ENCODE data around the gene EDEM1. TPM values are rescaled to one million over a fixed set of nuclear protein-coding genes. Genes with fewer than 3 reads are reported as not detected.

Gene EDEM1
- total and polyA plus RNA-seq, 9 donors = 11.5 to 43.4 (median 27.2) TPM

- no peak for TF ChIP-seq POLR2A (IDR thresholded peaks at IDR 0.05)
- TF ChIP-seq EP300 (IDR thresholded peaks at IDR 0.05) = no peak
- TF ChIP-seq, protein P1, sequence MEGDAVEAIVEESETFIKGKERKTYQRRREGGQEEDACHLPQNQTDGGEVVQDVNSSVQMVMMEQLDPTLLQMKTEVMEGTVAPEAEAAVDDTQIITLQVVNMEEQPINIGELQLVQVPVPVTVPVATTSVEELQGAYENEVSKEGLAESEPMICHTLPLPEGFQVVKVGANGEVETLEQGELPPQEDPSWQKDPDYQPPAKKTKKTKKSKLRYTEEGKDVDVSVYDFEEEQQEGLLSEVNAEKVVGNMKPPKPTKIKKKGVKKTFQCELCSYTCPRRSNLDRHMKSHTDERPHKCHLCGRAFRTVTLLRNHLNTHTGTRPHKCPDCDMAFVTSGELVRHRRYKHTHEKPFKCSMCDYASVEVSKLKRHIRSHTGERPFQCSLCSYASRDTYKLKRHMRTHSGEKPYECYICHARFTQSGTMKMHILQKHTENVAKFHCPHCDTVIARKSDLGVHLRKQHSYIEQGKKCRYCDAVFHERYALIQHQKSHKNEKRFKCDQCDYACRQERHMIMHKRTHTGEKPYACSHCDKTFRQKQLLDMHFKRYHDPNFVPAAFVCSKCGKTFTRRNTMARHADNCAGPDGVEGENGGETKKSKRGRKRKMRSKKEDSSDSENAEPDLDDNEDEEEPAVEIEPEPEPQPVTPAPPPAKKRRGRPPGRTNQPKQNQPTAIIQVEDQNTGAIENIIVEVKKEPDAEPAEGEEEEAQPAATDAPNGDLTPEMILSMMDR (IDR thresholded peaks at IDR 0.05) = no peak
- intact Hi-C loops (cut with DNase I) = no loop called here
- 16 to 35% (median 17%) methylated on average over 6 of the region's 6 CpGs for WGBS, 3 donors
Observed at GRCh38 chr3:5227812-5228211, 40.3 kb downstream of the EDEM1 start.

GRCh38 chr3:5229414-5229813 is 41.9 kb downstream of the EDEM1 start:
- Histone ChIP-seq H3K4me1 (ENCODE audit: insufficient read depth) (no peaks in the 10 kb centered on the region), H3K27me3 (no peaks in the 10 kb centered on the region), H3K36me3 (no peaks in the 10 kb centered on the region), H3K4me3 (no peak overlapping the region), H3K9me3 (no peaks in the 10 kb centered on the region), H3K27ac (no peak overlapping the region)
- DNase-seq = no peak
- TF ChIP-seq, protein P1 (IDR thresholded peaks at IDR 0.05) = no peak
- no peak for TF ChIP-seq POLR2A (IDR thresholded peaks at IDR 0.05)
- no peak for TF ChIP-seq EP300 (IDR thresholded peaks at IDR 0.05)
- intact Hi-C loops (cut with DNase I) = no loop called here
- WGBS, 3 donors = 62 to 76% (median 67%) methylated on average over 2 of the region's 2 CpGs

More at GRCh38 chr3:5227812-5228211, 40.3 kb downstream of the EDEM1 start:
- Histone ChIP-seq H3K27me3 (no peaks in the 10 kb centered on the region), H3K4me1 (ENCODE audit: insufficient read depth) (no peaks in the 10 kb centered on the region), H3K4me3 (no peak overlapping the region), H3K36me3 (no peaks in the 10 kb centered on the region), H3K27ac (no peak overlapping the region), H3K9me3 (no peaks in the 10 kb centered on the region)
- no peak for DNase-seq

DNA sequence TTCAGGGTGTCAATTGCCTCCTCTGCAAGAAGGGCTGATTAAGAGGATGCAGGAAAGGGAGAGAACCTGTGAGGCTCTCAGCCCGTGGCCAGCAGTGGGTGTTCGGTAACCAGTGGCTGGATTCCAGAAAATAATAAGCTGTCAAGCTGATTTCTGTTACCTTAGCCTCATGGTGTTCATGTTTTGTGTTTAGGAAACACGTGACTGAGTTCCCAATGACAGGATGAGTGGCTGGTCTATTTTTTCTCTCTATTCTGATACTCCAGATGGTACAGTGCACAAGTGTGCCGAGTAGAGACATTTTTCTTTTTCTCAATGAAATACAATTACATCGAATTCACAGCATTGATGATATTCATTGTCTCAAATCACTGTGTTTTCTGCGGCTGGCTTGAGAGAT is 43.6 kb downstream of the EDEM1 start:
- no peaks in the 10 kb centered on the region for H3K36me3 ChIP-seq
- H3K4me1 ChIP-seq (ENCODE audit: insufficient read depth) = no peaks in the 10 kb centered on the region
- no peaks in the 10 kb centered on the region for H3K27me3 ChIP-seq
- intact Hi-C loops (cut with DNase I) = no loop called here
- no peaks in the 10 kb centered on the region for H3K9me3 ChIP-seq
- no peak for DNase-seq
- TF ChIP-seq POLR2A (IDR thresholded peaks at IDR 0.05) (no peak), EP300 (IDR thresholded peaks at IDR 0.05) (no peak)
- TF ChIP-seq, protein P1 (IDR thresholded peaks at IDR 0.05) = no peak
- no peak overlapping the region for H3K27ac ChIP-seq
- no peak overlapping the region for H3K4me3 ChIP-seq
- WGBS, 3 donors = 37 to 50% (median 46%) methylated on average over 6 of the region's 6 CpGs

DNA sequence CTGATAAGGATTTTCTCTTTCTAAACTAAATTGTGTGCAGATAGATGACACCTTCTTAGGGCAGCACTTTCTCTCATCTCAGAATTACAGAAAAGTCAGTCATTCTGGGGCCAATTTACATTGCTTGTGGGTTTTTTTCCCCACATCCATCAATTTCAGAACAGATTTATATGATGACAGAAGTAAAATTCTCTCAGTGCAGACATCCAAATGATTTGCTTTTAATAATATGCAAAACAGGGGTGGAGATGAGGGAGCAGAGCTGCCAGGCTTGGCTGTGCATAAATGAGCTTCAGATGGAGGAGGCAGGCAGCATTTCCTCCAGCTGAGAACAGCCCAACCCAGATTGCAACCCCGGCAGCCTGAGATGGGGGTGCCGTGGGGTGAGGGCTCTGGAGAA is 44.0 kb downstream of the EDEM1 start:
- TF ChIP-seq, protein P1 (IDR thresholded peaks at IDR 0.05) = no peak
- no peak for TF ChIP-seq EP300 (IDR thresholded peaks at IDR 0.05)
- no peak for TF ChIP-seq POLR2A (IDR thresholded peaks at IDR 0.05)
- DNase-seq = no peak
- Histone ChIP-seq H3K27me3 (no peaks in the 10 kb centered on the region), H3K4me1 (ENCODE audit: insufficient read depth) (no peaks in the 10 kb centered on the region), H3K4me3 (no peak overlapping the region), H3K9me3 (no peaks in the 10 kb centered on the region), H3K36me3 (no peaks in the 10 kb centered on the region), H3K27ac (no peak overlapping the region)
- intact Hi-C loops (cut with DNase I) = no loop called here
- 2 to 6% (median 5%) methylated on average over 2 of the region's 2 CpGs for WGBS, 3 donors

Measured in ovary (tissue), 9 donors.